ENCODE results near the gene SLC25A33. TPM values are rescaled to one million over a fixed set of nuclear protein-coding genes. Genes with fewer than 3 reads are reported as not detected.

SLC25A33 gene
- total RNA-seq, 4 donors from 2014 or later, result 4.9 to 12.5 (median 6.6) TPM

DNA sequence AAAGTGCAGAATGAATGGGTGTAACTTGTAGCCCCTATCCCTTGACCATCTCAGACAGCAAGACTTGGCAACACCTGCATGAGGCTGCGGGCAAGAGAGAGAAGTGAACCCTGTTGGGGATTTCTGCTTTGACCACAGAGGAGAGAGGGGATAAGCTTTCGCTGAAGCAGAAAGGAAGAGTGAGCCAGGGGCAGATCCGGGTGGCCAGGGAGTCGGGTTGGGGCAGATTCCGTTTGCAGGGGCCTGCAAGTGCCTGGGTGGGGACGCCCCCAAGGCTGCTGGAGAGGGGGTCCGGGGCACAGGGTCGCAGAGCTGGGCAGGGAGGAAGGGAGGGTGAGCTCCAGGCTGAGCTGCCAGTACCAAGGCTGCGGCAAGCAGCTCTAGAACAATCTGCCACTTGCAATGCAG is 86.9 kb downstream of the SLC25A33 start:
- no peak for DNase-seq
- intact Hi-C loops (cut with DNase I; ENCODE audit: low total_unique reads), result loop anchor here (2.0 kb wide), 1 partner anchor 239 kb away; no protein-coding TSS in a partner anchor
- Histone ChIP-seq H3K9me3 (no peaks in the 10 kb centered on the region), H3K4me1 (peaks cover 0 to 14% (median 4%) of the 10 kb centered on the region in 4 donors), H3K27me3 (peaks cover 4% of the 10 kb centered on the region), H3K4me3 (peak overlapping the region in 1 of 4 donors; percentile 23), H3K36me3 (no peaks in the 10 kb centered on the region), H3K27ac (no peak overlapping the region)
- 54 to 80% methylated on average over 2 to 9 of the region's 9 CpGs for WGBS, 2 donors (ENCODE audit: low coverage in 1 of 2)
- TF ChIP-seq EP300 (IDR thresholded peaks at IDR 0.05; ENCODE audit: low read depth), result no peak
- no peak for TF ChIP-seq POLR2AphosphoS5 (IDR thresholded peaks at IDR 0.05)
- TF ChIP-seq, protein P1, sequence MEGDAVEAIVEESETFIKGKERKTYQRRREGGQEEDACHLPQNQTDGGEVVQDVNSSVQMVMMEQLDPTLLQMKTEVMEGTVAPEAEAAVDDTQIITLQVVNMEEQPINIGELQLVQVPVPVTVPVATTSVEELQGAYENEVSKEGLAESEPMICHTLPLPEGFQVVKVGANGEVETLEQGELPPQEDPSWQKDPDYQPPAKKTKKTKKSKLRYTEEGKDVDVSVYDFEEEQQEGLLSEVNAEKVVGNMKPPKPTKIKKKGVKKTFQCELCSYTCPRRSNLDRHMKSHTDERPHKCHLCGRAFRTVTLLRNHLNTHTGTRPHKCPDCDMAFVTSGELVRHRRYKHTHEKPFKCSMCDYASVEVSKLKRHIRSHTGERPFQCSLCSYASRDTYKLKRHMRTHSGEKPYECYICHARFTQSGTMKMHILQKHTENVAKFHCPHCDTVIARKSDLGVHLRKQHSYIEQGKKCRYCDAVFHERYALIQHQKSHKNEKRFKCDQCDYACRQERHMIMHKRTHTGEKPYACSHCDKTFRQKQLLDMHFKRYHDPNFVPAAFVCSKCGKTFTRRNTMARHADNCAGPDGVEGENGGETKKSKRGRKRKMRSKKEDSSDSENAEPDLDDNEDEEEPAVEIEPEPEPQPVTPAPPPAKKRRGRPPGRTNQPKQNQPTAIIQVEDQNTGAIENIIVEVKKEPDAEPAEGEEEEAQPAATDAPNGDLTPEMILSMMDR (IDR thresholded peaks at IDR 0.05), result no peak
- no peak for TF ChIP-seq POLR2A (IDR thresholded peaks at IDR 0.05)
- in situ Hi-C loops (cut with MboI; ENCODE audit: low pct_ligation_motif_present in 1 of 4, low pct_unique_long_range_greater_than_20kb in 1 of 4, low sequenced_read_pairs in 3 of 4), result loop anchor here in 1 of 4 donors (10.0 kb wide), 1 partner anchor 239 kb away; no protein-coding TSS in a partner anchor

DNA sequence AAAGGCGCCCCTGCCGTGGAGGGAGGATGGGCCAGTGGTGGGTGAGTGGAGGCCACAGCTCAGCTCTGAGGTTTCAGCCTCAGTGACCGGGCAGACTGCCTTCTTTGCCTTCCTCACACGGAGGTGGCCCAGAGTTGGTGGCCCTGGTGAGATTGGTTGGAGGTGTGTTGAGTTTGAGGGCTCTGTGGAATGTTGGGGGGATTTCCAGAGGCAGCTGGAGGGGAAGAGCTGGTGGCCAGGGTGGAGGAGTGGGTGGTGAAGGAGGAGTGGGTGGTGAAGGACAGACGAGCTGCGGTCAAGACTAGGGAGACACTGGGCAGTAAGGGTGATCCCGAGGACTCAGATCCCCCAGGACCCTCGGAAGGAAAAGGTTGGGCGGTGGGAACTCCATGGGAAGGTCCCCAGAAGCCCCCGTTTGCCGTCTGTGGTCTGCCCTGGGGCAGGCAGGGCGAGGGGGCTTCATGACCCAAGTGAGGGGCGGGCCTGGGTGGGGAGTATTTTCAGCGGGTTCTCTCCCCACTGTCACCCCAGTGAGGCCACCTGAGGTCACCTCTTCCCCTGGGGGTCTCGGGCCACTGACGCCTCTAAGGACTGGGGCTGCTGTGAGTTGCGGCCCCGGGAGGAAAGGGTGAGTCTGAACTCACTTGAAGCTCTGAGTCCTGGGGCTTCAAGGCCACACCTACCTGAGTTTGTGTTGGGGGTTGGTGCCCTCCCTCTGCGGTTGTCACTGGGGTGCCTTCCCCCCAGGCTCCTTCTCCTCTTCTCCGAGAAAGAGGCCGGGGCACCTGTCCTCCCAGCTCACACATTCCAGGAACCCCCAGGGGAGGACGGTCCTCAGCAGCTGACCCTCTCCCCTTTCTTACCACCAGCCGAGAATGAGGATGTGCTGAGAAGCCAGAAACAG is 89.5 kb downstream of the SLC25A33 start:
- WGBS, 2 donors (ENCODE audit: low coverage in 1 of 2), result 45 to 74% methylated on average over 4 to 23 of the region's 23 CpGs
- Histone ChIP-seq H3K4me3 (peak overlapping the region in 1 of 4 donors; percentile 27), H3K9me3 (no peaks in the 10 kb centered on the region), H3K4me1 (peaks cover 0 to 14% (median 4%) of the 10 kb centered on the region in 4 donors), H3K27me3 (peaks cover 4% of the 10 kb centered on the region), H3K36me3 (no peaks in the 10 kb centered on the region), H3K27ac (peak overlapping the region; percentile 37 to 67 (median 54))
- DNase-seq, result no peak
- TF ChIP-seq, protein P1 (IDR thresholded peaks at IDR 0.05), result no peak
- TF ChIP-seq POLR2A (IDR thresholded peaks at IDR 0.05), result no peak
- in situ Hi-C loops (cut with MboI; ENCODE audit: low pct_ligation_motif_present in 1 of 4, low pct_unique_long_range_greater_than_20kb in 1 of 4, low sequenced_read_pairs in 3 of 4) (loop anchor here in 1 of 4 donors (10.0 kb wide), 1 partner anchor 236 kb away; no protein-coding TSS in a partner anchor), intact Hi-C loops (cut with DNase I; ENCODE audit: low total_unique reads) (no loop called here)

DNA sequence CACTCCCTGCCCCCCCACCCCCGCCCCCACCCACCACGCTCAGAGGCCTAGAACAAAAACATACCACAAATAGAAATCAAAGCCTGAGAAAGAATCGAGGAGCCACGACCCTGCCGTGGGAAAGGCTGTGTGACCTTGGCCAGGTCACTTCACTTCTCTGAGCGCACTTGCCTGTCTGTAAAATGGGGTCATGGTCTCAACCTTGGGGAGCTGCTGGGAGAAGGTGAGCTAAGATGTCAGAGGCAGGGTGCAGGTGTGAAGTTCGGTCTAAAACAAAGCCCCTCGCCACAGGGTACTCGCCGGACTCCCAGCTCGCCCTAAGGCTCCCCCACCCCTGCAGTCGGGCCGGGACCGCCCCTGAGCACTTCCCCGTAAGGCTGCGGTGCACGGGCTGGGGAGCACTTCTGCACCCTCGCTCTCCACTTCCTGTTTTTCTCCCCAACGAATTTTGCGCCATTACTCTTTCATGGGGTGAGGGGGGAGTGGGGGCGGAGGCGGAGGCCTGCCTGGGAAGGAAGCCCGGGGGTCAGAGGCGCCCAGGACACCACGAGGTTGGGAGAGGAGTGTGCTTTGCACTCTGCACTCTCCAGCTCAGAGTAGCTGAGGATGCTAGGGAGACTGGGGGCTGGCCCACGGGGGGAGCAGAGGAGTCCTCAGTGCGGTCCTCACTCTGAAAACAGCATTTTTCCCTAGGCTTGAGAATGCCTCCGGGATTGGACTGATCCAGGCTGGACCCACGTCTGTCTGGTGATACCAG is 90.4 kb downstream of the SLC25A33 start:
- Histone ChIP-seq H3K9me3 (no peaks in the 10 kb centered on the region), H3K36me3 (no peaks in the 10 kb centered on the region), H3K27me3 (peaks cover 4% of the 10 kb centered on the region), H3K27ac (peak overlapping the region; percentile 40 to 67 (median 54)), H3K4me1 (peaks cover 0 to 14% (median 4%) of the 10 kb centered on the region in 4 donors), H3K4me3 (peak overlapping the region in 1 of 4 donors; percentile 27)
- DNase-seq, result peak; percentile 67
- no peak for TF ChIP-seq POLR2A (IDR thresholded peaks at IDR 0.05)
- TF ChIP-seq POLR2AphosphoS5 (IDR thresholded peaks at IDR 0.05), result no peak
- in situ Hi-C loops (cut with MboI; ENCODE audit: low pct_ligation_motif_present in 1 of 4, low pct_unique_long_range_greater_than_20kb in 1 of 4, low sequenced_read_pairs in 3 of 4) (loop anchor here in 1 of 4 donors (10.0 kb wide), 1 partner anchor 235 kb away; no protein-coding TSS in a partner anchor), intact Hi-C loops (cut with DNase I; ENCODE audit: low total_unique reads) (no loop called here)
- WGBS, 2 donors (ENCODE audit: low coverage in 1 of 2), result 0 to 39% methylated on average over 1 to 28 of the region's 29 CpGs

DNA sequence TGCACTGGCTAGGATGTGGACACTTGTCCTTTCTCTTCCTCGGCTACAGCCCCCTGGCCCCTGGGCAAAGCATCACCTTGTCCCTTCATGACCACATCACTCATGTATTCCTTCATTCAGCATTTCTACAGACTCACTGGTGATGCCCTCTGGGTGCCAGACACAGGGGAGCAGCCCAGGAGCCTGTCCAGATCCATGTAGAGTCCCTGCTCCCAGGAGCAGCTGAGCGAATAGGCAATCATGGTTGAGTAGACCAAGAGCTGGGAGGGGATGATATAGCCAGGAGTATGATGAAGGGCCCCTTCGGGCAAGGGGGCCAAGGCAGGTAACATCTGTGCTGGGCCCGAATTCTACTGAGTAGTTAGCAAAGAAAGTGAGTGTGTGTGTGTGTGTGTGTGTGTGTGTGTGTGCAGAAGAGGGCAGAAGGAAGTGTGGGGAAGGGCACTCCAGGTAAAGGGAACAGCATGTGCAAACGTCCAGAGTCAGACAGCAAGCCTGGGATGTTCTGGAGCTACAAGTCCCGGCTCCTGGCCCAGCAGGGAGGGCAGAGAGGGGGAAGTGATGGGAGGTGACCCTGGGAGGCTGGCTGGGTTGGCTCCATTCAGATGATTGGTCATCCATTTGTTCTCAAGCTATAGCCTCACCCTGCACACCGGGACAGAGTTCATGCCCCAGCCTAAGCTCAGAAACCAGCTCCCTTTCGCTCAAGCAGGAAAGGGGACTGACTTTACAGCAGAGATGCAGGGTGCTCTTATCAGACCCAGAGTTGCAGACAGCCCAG is 91.3 kb downstream of the SLC25A33 start:
- Histone ChIP-seq H3K27me3 (peaks cover 3% of the 10 kb centered on the region), H3K9me3 (no peaks in the 10 kb centered on the region), H3K4me1 (peaks cover 0 to 14% (median 4%) of the 10 kb centered on the region in 4 donors), H3K4me3 (peak overlapping the region in 1 of 4 donors; percentile 27), H3K27ac (peak overlapping the region; percentile 37 to 67 (median 52)), H3K36me3 (no peaks in the 10 kb centered on the region)
- in situ Hi-C loops (cut with MboI; ENCODE audit: low pct_ligation_motif_present in 1 of 4, low pct_unique_long_range_greater_than_20kb in 1 of 4, low sequenced_read_pairs in 3 of 4), result no loop called here
- no peak for TF ChIP-seq EP300 (IDR thresholded peaks at IDR 0.05; ENCODE audit: low read depth)
- TF ChIP-seq POLR2AphosphoS5 (IDR thresholded peaks at IDR 0.05), result no peak
- TF ChIP-seq POLR2A (IDR thresholded peaks at IDR 0.05), result no peak
- TF ChIP-seq, protein P1 (IDR thresholded peaks at IDR 0.05), result no peak
- no peak for DNase-seq
- intact Hi-C loops (cut with DNase I; ENCODE audit: low total_unique reads), result no loop called here
- WGBS, 2 donors (ENCODE audit: low coverage in 1 of 2), result 68 to 69% methylated on average over 4 to 8 of the region's 8 CpGs

Measured in transverse colon (tissue), 4 donors.